Activated CD4-positive, CD25-positive, alpha-beta regulatory T cell treated with anti-CD3 and anti-CD28 coated beads, Interleukin-2, amount 50 U/mL, for 72 hours (primary cell): ENCODE measurements around the gene AGER.
"Not testable (repeated sequence)": the region's sequence is repeated elsewhere in the genome, so short reads cannot be mapped to it uniquely, and the experiment has no call there.

Source experiments
- DNase-seq: peaks from one replicate; pipeline ENCODE4 v3.0.0; 2021

Gene AGER

GRCh38 chr6:32146687-32147086, 37.4 kb downstream of the AGER start:
- DNase-seq = no peak

DNA sequence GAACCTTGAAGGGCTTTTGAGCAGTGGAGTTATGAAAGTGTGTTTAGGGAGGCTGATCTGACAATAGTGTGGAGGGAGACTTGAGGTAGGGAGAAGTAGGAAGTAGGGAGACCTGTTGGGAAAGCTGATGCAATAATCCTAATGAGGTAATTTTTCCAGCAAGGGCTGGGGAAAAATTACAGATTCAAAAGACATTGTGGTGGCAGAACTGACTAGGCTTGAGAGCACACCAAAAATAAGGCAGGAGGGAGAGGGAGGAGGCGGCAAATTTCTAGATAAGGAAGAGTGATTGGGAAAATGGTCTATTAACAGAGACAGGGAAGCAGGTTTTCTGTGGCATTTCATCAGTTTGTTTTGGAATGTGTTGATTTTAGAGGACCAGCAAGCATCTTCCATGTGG, 37.8 kb downstream of the AGER start:
- no peak for DNase-seq

DNA sequence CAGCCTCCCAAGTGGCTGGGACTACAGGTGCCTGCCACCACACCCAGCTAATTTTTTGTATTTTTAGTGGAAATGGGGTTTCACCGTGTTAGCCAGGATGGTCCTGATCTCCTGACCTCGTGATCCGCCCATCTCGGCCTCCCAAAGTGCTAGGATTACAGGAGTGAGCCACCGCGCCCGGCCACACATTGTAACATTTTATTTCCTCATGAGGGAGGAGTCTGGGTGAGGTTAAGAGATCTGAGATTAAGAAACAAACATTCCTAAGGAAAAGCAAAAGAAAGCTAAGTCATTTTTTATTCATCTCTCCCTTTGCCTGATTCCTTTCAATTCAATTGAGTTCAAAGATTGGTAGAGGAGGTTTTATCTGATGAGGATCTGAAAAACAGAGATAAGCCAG, 39.8 kb downstream of the AGER start:
- DNase-seq = not testable (repeated sequence)

- DNase-seq = no peak
These were observed 43.5 kb downstream of the AGER start for GRCh38 chr6:32140420-32141046.

DNA sequence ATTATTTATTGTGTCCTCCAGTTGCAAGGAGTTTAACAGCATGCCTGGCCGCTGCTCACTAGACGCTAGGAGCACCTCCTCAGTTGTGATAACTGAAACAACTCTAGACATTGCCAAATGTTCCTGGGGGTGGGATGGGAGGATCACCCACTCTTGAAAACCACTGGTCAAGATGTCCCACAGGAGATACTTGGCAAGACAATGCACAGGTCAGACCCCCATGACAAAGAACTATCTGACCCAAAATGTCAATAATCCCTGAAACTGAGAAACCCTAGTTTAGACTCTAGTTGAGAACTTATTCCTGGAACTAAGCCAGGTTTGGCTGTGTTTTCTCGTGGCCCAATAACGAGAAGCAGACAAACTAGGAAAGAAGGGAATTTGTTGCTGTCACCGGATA, 44.5 kb downstream of the AGER start:
- no peak for DNase-seq

DNA sequence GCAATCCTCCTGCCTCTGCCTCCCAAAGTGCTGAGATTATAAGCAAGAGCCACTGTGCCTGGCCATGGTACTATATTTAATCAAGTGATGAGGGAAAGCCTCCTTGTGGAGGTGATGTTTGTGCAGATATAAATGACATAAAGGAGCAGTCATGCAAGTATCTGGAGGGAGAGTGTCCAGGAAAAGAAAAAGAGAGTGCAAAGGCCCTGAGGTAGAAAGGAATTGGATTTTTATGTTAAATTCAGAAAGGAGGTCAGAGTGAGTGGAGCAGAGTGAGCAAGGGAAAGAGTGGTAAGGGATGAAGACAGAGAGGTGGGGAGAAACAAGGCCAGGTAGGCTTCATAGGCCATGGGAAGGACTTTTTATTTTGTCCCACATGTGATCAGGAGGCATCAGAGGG, 46.6 kb downstream of the AGER start:
- DNase-seq = no peak

GRCh38 chr6:32133786-32134185, 50.3 kb downstream of the AGER start:
- no peak for DNase-seq

- DNase-seq = no peak
These were observed 51.9 kb downstream of the AGER start for GRCh38 chr6:32132110-32132509.

DNA sequence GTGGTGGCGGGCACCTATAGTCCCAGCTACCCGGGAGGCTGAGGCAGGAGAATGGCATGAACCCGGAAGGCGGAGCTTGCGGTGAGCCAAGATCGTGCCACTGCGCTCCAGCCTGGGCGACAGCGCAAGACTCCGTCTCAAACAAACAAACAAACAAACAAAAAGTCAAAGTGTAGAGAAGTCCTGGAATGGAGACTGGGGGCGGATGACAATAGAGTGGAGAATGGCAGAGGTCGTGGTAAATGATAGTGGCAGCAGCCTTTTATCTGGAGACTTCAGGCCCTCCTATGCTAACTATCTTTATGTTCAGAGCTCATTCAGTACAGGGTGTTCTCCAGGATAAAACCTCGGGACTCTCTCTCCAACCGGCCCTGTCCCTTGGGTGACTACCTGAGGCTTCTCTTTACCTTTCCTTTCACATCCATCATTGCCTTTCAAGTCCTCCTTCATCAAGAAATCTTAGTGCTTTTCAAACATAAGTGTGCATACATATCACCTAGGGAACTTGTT, 52.6 kb downstream of the AGER start:
- no peak for DNase-seq
